DOHH2 (cell line): Measurements from ENCODE around the gene INPP4B.

Source experiments
- H3F3A ChIP-seq: fragments of 200-600 bp; sonication (generic), shearing (Covaris generic); 2 replicates; pipeline ENCODE4 v1.6.0; 2016; ENCODE audit warnings: antibody characterized with exemption, mild to moderate bottlenecking; ENCODE audit not compliant: control insufficient read depth, insufficient read depth
- H3K27ac ChIP-seq: fragments of 200-600 bp; sonication (generic); 2 replicates; pipeline ENCODE4 v1.5.1; 2014; ENCODE audit warnings: low read depth, mild to moderate bottlenecking, low read length, moderate library complexity
- H3K27me3 ChIP-seq: fragments of 200-600 bp; sonication (generic); 2 replicates; pipeline ENCODE4 v1.6.1; 2014; ENCODE audit warnings: mild to moderate bottlenecking, low read length, mixed read lengths; ENCODE audit not compliant: control insufficient read depth
- H3K36me3 ChIP-seq: fragments of 200-600 bp; sonication (generic); 2 replicates; pipeline ENCODE4 v1.6.1; 2014; ENCODE audit warnings: mild to moderate bottlenecking, low read length, moderate library complexity, mixed read lengths; ENCODE audit not compliant: control insufficient read depth
- H3K4me1 ChIP-seq: fragments of 200-600 bp; sonication (generic); 2 replicates; pipeline ENCODE4 v1.6.1; 2014; ENCODE audit warnings: mild to moderate bottlenecking, low read length, mixed read lengths; ENCODE audit not compliant: control insufficient read depth
- H3K4me2 ChIP-seq: fragments of 200-600 bp; sonication (generic); 2 replicates; pipeline ENCODE4 v1.6.0; 2014; ENCODE audit warnings: mild to moderate bottlenecking, low read length, moderate library complexity
- H3K4me3 ChIP-seq: fragments of 200-600 bp; sonication (generic); 2 replicates; pipeline ENCODE4 v1.5.1; 2014; ENCODE audit warnings: mild to moderate bottlenecking, low read length, mixed read lengths
- H3K79me2 ChIP-seq: fragments of 200-600 bp; sonication (generic); 2 replicates; pipeline ENCODE4 v1.6.1; 2014; ENCODE audit warnings: mild to moderate bottlenecking, low read length, mixed read lengths; ENCODE audit not compliant: control insufficient read depth
- H3K9me2 ChIP-seq: fragments of 200-600 bp; sonication (generic); replicated peaks from 2 replicates; pipeline ENCODE4 v1.6.1; 2014; ENCODE audit warnings: mild to moderate bottlenecking, low read length, mixed read lengths; ENCODE audit not compliant: control insufficient read depth
- H3K9me3 ChIP-seq: fragments of 200-600 bp; sonication (generic); 2 replicates; pipeline ENCODE4 v1.6.1; 2014; ENCODE audit warnings: antibody characterized with exemption, low read length, mixed read lengths; ENCODE audit not compliant: control insufficient read depth, insufficient read depth
- H4K20me1 ChIP-seq: fragments of 200-600 bp; sonication (generic); 2 replicates; pipeline ENCODE4 v1.6.0; 2014; ENCODE audit warnings: low read depth, mild to moderate bottlenecking, antibody characterized with exemption, low read length, moderate library complexity; ENCODE audit not compliant: control insufficient read depth, insufficient read depth
- EZH2phosphoT487 ChIP-seq: fragments of 200-600 bp; sonication (generic); IDR thresholded peaks from 2 replicates; pipeline ENCODE4 v1.6.1; 2017; ENCODE audit warnings: borderline replicate concordance, mild to moderate bottlenecking, antibody characterized with exemption, low read length, moderate library complexity, mixed read lengths
- TF ChIP-seq, protein P1 (sequence below): fragments of 200-600 bp; sonication (generic); IDR thresholded peaks from one replicate; pipeline ENCODE4 v1.5.1; 2014; ENCODE audit warnings: antibody characterized with exemption, mild to moderate bottlenecking, low read depth, low read length; ENCODE audit not compliant: poor library complexity, severe bottlenecking

INPP4B gene

DNA sequence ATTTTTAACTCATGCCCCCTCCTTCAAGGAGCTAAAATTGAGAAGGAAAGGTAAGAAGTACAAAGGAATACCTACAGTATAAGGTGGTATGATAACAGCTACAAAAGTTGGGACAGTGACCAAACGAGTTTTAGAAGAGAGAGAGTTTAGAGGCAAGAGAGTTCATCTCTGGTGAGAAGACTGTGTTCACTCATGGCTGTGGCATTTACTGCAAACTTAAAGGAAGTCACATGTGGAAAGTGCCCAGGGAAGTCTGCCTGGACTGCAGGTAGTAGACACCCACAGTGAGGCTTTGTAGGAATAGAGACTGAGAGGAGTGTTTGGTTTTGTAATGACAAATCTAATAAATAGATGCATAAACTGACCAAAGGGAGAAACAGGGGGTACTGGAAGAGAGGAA is 716.2 kb downstream of the INPP4B start:
- H3K36me3 ChIP-seq: no peaks in the 10 kb centered on the region
- H3K79me2 ChIP-seq: no peaks in the 10 kb centered on the region
- no peak overlapping the region for H3K4me2 ChIP-seq
- H4K20me1 ChIP-seq: no peaks in the 10 kb centered on the region
- H3K4me3 ChIP-seq: no peak overlapping the region
- no peaks in the 10 kb centered on the region for H3F3A ChIP-seq
- no peaks in the 10 kb centered on the region for H3K4me1 ChIP-seq
- no peaks in the 10 kb centered on the region for H3K9me3 ChIP-seq
- no peaks in the 10 kb centered on the region for H3K27me3 ChIP-seq
- no peak overlapping the region for H3K27ac ChIP-seq
- TF ChIP-seq, protein P1, sequence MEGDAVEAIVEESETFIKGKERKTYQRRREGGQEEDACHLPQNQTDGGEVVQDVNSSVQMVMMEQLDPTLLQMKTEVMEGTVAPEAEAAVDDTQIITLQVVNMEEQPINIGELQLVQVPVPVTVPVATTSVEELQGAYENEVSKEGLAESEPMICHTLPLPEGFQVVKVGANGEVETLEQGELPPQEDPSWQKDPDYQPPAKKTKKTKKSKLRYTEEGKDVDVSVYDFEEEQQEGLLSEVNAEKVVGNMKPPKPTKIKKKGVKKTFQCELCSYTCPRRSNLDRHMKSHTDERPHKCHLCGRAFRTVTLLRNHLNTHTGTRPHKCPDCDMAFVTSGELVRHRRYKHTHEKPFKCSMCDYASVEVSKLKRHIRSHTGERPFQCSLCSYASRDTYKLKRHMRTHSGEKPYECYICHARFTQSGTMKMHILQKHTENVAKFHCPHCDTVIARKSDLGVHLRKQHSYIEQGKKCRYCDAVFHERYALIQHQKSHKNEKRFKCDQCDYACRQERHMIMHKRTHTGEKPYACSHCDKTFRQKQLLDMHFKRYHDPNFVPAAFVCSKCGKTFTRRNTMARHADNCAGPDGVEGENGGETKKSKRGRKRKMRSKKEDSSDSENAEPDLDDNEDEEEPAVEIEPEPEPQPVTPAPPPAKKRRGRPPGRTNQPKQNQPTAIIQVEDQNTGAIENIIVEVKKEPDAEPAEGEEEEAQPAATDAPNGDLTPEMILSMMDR: no peak
- TF ChIP-seq EZH2phosphoT487: no peak
- no peaks in the 10 kb centered on the region for H3K9me2 ChIP-seq

DNA sequence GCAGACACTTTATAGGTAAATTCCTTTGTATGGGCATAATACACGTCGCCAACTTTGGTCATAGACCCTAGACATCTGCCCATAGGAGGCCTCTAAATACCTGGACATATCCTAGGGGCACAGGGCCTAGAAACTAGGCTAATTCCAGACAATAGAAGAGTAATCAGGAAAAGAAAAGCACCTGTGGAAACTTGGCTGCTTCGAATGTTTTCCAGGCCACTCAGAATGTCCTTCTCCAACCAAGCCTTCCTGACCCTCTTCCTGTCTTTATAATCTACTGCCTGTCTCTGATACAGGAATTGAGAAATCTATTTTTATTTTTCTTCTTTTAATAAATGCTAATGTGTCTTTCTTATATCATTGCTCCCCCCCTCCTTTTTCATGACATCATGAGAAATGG is 716.6 kb downstream of the INPP4B start:
- H3K9me3 ChIP-seq: no peaks in the 10 kb centered on the region
- H3K36me3 ChIP-seq: no peaks in the 10 kb centered on the region
- H3K79me2 ChIP-seq: no peaks in the 10 kb centered on the region
- H3K4me2 ChIP-seq: no peak overlapping the region
- no peak for TF ChIP-seq EZH2phosphoT487
- TF ChIP-seq, protein P1: no peak
- no peaks in the 10 kb centered on the region for H4K20me1 ChIP-seq
- H3F3A ChIP-seq: no peaks in the 10 kb centered on the region
- no peaks in the 10 kb centered on the region for H3K4me1 ChIP-seq
- H3K9me2 ChIP-seq: no peaks in the 10 kb centered on the region
- no peak overlapping the region for H3K4me3 ChIP-seq
- no peak overlapping the region for H3K27ac ChIP-seq
- no peaks in the 10 kb centered on the region for H3K27me3 ChIP-seq

DNA sequence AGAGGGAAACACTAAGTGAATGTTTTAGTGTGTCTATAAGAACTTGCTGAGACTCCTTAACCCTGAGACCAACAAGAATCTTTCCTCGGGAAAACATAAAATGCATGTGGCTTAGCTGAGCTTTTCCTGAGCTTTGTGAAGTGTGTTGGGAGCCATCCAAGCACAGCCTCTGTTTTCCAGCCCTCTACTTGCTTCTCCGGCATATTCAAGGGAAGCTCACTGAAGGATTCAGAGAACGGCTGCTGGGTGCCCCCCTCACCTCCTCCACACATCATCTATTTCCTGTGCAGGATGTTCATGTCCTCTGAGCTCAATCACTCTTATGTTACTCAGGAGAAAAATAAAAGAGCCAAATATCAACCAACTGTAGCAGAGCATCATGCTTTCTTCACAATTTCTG is 717.6 kb downstream of the INPP4B start:
- Histone ChIP-seq H3K4me3 (no peak overlapping the region), H3K27ac (no peak overlapping the region), H3K9me2 (no peaks in the 10 kb centered on the region), H3K27me3 (no peaks in the 10 kb centered on the region), H4K20me1 (no peaks in the 10 kb centered on the region), H3K9me3 (no peaks in the 10 kb centered on the region), H3K4me2 (no peak overlapping the region), H3K36me3 (no peaks in the 10 kb centered on the region), H3K4me1 (no peaks in the 10 kb centered on the region), H3F3A (no peaks in the 10 kb centered on the region), H3K79me2 (no peaks in the 10 kb centered on the region)
- TF ChIP-seq, protein P1: no peak
- TF ChIP-seq EZH2phosphoT487: no peak

DNA sequence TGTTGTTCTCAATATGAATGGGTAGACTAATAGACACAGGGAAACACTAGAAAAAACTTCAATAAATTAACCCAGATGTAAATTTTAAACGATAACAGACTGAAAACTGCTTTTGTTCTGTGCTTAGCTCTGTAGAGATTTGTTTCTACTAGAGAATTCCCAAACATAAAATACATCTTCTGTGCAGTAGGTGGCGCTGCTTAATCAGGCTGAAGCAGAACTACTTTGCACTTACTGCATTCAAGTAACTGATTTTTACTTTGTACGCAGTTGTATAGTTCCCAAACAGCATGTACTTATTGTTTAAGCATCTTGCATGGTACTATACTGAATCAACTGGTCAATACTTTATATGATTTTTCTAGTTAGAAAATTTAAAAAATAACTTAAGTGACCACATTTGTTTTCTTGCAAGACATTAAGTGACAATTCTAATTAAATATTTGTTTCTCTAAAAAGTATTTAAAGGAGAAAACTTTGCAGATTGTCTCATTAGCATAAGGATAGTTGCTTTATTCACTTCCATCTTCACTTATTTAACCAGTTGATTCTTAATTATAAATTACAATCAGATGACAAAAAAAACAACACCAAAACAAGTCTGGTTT is 719.1 kb downstream of the INPP4B start:
- Histone ChIP-seq H4K20me1 (no peaks in the 10 kb centered on the region), H3K79me2 (no peaks in the 10 kb centered on the region), H3K4me2 (no peak overlapping the region), H3F3A (no peaks in the 10 kb centered on the region), H3K4me1 (no peaks in the 10 kb centered on the region), H3K27me3 (no peaks in the 10 kb centered on the region), H3K9me3 (no peaks in the 10 kb centered on the region), H3K27ac (no peak overlapping the region), H3K4me3 (no peak overlapping the region), H3K9me2 (no peaks in the 10 kb centered on the region), H3K36me3 (no peaks in the 10 kb centered on the region)
- TF ChIP-seq EZH2phosphoT487: no peak
- TF ChIP-seq, protein P1: peak; percentile 76
